ENCODE results near the gene PGM5. TPM values are rescaled to one million over a fixed set of nuclear protein-coding genes. Genes with fewer than 3 reads are reported as not detected.
A peak's percentile ranks its signal among the peaks of the same experiment; 100 is the strongest.

PGM5 gene
- total RNA-seq, 2 donors from 2014 or later, result 6.5 to 6.9 TPM

DNA sequence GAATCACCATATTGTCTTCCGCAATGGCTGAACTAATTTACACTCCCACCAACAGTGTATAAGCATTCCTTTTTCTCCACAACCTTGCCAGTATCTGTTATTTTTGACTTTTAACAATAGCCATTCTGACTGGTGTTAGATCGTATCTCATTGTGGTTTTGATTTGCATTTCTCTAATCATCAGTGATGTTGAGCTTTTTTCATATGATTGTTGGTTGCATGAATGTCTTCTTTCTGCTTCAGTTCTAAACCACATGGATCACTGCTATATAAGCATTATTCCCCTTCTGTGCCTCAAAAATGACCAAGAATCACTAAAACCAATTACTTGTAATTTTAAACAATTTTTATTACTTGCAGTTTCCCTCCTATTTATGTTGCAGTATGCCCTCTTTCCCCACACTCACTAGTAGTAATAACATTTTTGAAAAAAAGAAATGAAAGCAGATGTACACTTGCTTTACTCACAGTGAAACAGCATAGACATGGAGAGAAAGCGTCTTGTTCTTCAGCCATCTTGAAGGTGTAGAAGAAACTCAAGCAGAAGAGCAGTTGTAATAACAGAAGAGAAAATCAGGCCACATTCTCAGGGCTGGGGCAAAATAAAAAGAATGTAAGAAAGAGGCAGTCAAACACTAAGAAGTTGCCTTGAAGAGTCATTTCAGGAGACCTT, 188.8 kb downstream of the PGM5 start:
- Histone ChIP-seq H3K27ac (no peak overlapping the region), H3K27me3 (no peaks in the 10 kb centered on the region), H3K4me3 (no peak overlapping the region), H3K4me1 (no peaks in the 10 kb centered on the region), H3K36me3 (replicated peaks in 1 of 2; ENCODE audit: insufficient read depth in 1 of 2, low read depth in 2 of 2) (no peaks in the 10 kb centered on the region), H3K9me3 (no peaks in the 10 kb centered on the region)
- TF ChIP-seq, protein P1, sequence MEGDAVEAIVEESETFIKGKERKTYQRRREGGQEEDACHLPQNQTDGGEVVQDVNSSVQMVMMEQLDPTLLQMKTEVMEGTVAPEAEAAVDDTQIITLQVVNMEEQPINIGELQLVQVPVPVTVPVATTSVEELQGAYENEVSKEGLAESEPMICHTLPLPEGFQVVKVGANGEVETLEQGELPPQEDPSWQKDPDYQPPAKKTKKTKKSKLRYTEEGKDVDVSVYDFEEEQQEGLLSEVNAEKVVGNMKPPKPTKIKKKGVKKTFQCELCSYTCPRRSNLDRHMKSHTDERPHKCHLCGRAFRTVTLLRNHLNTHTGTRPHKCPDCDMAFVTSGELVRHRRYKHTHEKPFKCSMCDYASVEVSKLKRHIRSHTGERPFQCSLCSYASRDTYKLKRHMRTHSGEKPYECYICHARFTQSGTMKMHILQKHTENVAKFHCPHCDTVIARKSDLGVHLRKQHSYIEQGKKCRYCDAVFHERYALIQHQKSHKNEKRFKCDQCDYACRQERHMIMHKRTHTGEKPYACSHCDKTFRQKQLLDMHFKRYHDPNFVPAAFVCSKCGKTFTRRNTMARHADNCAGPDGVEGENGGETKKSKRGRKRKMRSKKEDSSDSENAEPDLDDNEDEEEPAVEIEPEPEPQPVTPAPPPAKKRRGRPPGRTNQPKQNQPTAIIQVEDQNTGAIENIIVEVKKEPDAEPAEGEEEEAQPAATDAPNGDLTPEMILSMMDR (IDR thresholded peaks at IDR 0.05), result no peak
- no peak for TF ChIP-seq POLR2A (IDR thresholded peaks at IDR 0.05)
- intact Hi-C loops (cut with DNase I), result no loop called here
- no peak for DNase-seq
- 83 to 89% methylated on average over 3 of the region's 3 CpGs for WGBS, 2 donors
- ATAC-seq, result no peak

DNA sequence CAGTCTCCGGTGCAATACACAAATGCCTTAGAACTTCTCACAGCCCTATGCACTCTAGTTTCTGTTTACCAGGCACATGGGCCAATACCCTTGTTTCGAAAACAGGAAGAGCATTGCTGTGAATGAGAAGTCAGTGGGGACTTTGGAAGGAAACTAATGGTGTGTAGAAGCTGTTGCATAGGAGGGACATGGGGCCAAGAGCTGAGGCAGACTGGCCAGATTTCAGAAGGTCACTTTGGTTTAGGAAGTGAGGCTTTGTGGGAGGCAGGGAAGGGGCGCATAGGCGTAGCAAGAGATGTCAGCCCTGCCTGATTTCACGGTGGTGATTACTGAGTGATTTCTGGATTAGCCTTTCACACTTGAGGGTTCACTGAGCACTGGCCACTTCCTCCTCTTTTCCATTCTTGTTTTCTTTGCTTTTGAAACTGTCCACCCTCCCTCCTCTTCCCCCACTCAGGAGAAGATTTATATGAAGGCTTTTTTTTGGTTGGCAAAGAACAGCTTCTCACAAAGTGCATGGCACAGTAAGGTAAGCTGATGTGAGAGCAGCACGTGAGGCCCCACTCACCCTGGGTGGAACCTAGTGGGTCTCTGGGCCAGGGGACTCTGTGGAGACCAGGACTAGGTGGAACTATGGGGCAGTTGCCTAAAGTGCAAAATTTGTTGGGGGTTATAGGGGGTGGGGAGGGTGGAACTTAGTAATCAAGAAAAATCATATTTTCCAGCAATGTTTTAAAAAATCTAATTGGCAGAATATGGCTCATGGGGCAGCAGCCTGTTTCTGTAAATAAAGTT, 190.4 kb downstream of the PGM5 start:
- peaks cover 10% of the 10 kb centered on the region for H3K4me1 ChIP-seq
- DNase-seq, result peak in 1 of 4 donors; percentile 33

DNA sequence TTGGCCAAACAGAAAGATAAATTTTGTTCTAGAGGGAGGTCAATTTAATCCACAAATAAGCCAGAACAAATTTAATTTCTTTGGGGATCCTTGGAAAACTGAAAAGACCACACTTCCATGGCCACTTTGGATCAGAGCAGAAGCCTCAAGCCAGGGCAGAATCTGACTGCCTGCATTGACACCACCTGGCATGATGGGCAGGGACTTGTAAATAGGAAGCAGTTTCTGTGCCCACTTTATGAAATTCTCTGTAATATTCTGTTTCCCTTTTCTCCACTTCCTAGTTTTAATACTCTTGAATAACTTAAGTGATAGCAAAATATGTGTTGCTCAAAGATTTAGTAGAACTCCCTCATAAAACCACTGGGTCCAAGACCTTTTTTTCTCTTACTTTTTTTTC, 191.0 kb downstream of the PGM5 start:
- intact Hi-C loops (cut with DNase I), result no loop called here
- ATAC-seq, result no peak
- Histone ChIP-seq H3K36me3 (replicated peaks in 1 of 2; ENCODE audit: insufficient read depth in 1 of 2, low read depth in 2 of 2) (no peaks in the 10 kb centered on the region), H3K27ac (no peak overlapping the region), H3K9me3 (no peaks in the 10 kb centered on the region), H3K4me3 (no peak overlapping the region), H3K27me3 (no peaks in the 10 kb centered on the region), H3K4me1 (peaks cover 10% of the 10 kb centered on the region)
- TF ChIP-seq, protein P1 (IDR thresholded peaks at IDR 0.05), result no peak
- no peak for TF ChIP-seq POLR2A (IDR thresholded peaks at IDR 0.05)
- no peak for DNase-seq

More for the DNA sequence above, 190.4 kb downstream of the PGM5 start:
- TF ChIP-seq, protein P1 (IDR thresholded peaks at IDR 0.05), result no peak
- ATAC-seq, result no peak
- no peak overlapping the region for H3K4me3 ChIP-seq
- H3K36me3 ChIP-seq (replicated peaks in 1 of 2; ENCODE audit: insufficient read depth in 1 of 2, low read depth in 2 of 2), result no peaks in the 10 kb centered on the region
- intact Hi-C loops (cut with DNase I), result no loop called here
- WGBS, 2 donors, result 77 to 81% methylated on average over 6 of the region's 6 CpGs
- H3K9me3 ChIP-seq, result no peaks in the 10 kb centered on the region
- H3K27me3 ChIP-seq, result no peaks in the 10 kb centered on the region
- H3K27ac ChIP-seq, result peak overlapping the region in 1 of 4 donors; percentile 32

GRCh38 chr9:68548241-68548640, 191.8 kb downstream of the PGM5 start:
- ATAC-seq (no peak), DNase-seq (no peak)
- 50 to 55% methylated on average over 3 of the region's 3 CpGs for WGBS, 2 donors
- H3K4me1 ChIP-seq, result peaks cover 10% of the 10 kb centered on the region
- intact Hi-C loops (cut with DNase I), result no loop called here
- no peaks in the 10 kb centered on the region for H3K27me3 ChIP-seq
- no peak overlapping the region for H3K27ac ChIP-seq
- TF ChIP-seq POLR2A (IDR thresholded peaks at IDR 0.05), result no peak
- TF ChIP-seq, protein P1 (IDR thresholded peaks at IDR 0.05), result no peak
- H3K9me3 ChIP-seq, result no peaks in the 10 kb centered on the region
- no peaks in the 10 kb centered on the region for H3K36me3 ChIP-seq (replicated peaks in 1 of 2; ENCODE audit: insufficient read depth in 1 of 2, low read depth in 2 of 2)
- H3K4me3 ChIP-seq, result no peak overlapping the region
